Glomerular endothelial cell (primary cell): ENCODE measurements around the gene MAPK11. TPM values are rescaled to one million over a fixed set of nuclear protein-coding genes. Genes with fewer than 3 reads are reported as not detected.
"Not testable (repeated sequence)": the region's sequence is repeated elsewhere in the genome, so short reads cannot be mapped to it uniquely, and the experiment has no call there.

ENCODE experiments used
- DNase-seq: peaks from one replicate; pipeline ENCODE4 v3.0.0-alpha.2; 2011; ENCODE audit warnings: low read depth, low spot score; ENCODE audit errors: extremely low read depth
- total RNA-seq: library from RNA; depleted of rRNA; stranded (reverse); fragments of >200 nt; gene quantifications from 2 replicates; pipeline ENCODE4 v1.2.3, GENCODE V29; 2015

Gene MAPK11
- total RNA-seq, 1 donor from 2014 or later: 39.3 TPM

GRCh38 chr22:50278956-50279619 lies 8.9 kb upstream of the MAPK11 start:
- DNase-seq: no peak

- no peak for DNase-seq
Observed at GRCh38 chr22:50278461-50278860, 8.3 kb upstream of the MAPK11 start.

- no peak for DNase-seq
Observed at GRCh38 chr22:50277761-50278160, 7.6 kb upstream of the MAPK11 start.

GRCh38 chr22:50276143-50276542 lies 6.0 kb upstream of the MAPK11 start:
- DNase-seq: no peak

GRCh38 chr22:50275181-50276055 lies 5.2 kb upstream of the MAPK11 start:
- no peak for DNase-seq

- DNase-seq: no peak
Observed at GRCh38 chr22:50274771-50275170, 4.6 kb upstream of the MAPK11 start.

GRCh38 chr22:50274311-50274710 lies 4.1 kb upstream of the MAPK11 start:
- DNase-seq: no peak

- not testable (repeated sequence) for DNase-seq
Observed at GRCh38 chr22:50273781-50274180, 3.6 kb upstream of the MAPK11 start.

- not testable (repeated sequence) for DNase-seq
Observed at GRCh38 chr22:50273352-50273751, 3.2 kb upstream of the MAPK11 start.

GRCh38 chr22:50272044-50272802 lies 2.0 kb upstream of the MAPK11 start:
- DNase-seq: no peak

GRCh38 chr22:50271519-50271970 lies 1.4 kb upstream of the MAPK11 start:
- DNase-seq: no peak

- no peak for DNase-seq
Observed at GRCh38 chr22:50270666-50271394, 650 bp upstream of the MAPK11 start.

GRCh38 chr22:50269573-50269969 lies 609 bp downstream of the MAPK11 start:
- no peak for DNase-seq

GRCh38 chr22:50268655-50269113 lies 1.5 kb downstream of the MAPK11 start:
- DNase-seq: no peak

- DNase-seq: no peak
Observed at GRCh38 chr22:50267591-50268390, 2.4 kb downstream of the MAPK11 start.

- DNase-seq: no peak
Observed at GRCh38 chr22:50266994-50267393, 3.2 kb downstream of the MAPK11 start.

- DNase-seq: no peak
Observed at GRCh38 chr22:50264946-50265669, 5.1 kb downstream of the MAPK11 start.

GRCh38 chr22:50264104-50264745 lies 6.0 kb downstream of the MAPK11 start:
- no peak for DNase-seq
